Measurements from ENCODE around the gene BDNF.

DNA sequence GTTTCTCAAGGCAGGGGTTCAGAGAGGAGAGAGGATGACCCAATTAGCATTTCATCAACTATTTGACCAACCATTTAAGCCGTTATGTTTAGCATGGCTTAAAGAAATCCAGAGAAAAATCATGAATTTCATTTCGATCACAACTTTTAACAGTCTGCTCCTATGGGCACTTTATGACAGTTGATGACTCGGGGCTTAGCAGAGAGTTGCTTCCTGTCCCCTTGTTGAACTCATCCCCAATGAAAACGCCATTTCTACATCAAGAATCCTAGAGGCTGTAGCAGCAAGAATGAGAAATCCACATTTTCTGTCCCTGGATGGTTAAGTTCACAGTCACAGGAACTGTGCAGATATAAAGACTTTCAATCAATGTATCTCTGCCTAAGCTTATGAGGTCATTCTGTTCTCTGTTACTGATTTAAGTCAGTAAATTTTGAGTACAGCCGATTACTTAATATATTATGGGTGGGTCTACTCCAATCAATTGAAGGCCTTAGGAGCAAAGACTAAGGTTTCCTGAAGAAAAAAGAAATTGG lies 81.1 kb downstream of the BDNF start:
- no peak for TF ChIP-seq POLR2A (IDR thresholded peaks at IDR 0.05)
- TF ChIP-seq, protein P1, sequence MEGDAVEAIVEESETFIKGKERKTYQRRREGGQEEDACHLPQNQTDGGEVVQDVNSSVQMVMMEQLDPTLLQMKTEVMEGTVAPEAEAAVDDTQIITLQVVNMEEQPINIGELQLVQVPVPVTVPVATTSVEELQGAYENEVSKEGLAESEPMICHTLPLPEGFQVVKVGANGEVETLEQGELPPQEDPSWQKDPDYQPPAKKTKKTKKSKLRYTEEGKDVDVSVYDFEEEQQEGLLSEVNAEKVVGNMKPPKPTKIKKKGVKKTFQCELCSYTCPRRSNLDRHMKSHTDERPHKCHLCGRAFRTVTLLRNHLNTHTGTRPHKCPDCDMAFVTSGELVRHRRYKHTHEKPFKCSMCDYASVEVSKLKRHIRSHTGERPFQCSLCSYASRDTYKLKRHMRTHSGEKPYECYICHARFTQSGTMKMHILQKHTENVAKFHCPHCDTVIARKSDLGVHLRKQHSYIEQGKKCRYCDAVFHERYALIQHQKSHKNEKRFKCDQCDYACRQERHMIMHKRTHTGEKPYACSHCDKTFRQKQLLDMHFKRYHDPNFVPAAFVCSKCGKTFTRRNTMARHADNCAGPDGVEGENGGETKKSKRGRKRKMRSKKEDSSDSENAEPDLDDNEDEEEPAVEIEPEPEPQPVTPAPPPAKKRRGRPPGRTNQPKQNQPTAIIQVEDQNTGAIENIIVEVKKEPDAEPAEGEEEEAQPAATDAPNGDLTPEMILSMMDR (IDR thresholded peaks at IDR 0.05): no peak

Data from lower leg skin (tissue), 3 donors.